ENCODE measurements around the gene PMCH.
"Not testable (repeated sequence)": the region's sequence is repeated elsewhere in the genome, so short reads cannot be mapped to it uniquely, and the experiment has no call there.

The PMCH gene, protein sequence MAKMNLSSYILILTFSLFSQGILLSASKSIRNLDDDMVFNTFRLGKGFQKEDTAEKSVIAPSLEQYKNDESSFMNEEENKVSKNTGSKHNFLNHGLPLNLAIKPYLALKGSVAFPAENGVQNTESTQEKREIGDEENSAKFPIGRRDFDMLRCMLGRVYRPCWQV

DNA sequence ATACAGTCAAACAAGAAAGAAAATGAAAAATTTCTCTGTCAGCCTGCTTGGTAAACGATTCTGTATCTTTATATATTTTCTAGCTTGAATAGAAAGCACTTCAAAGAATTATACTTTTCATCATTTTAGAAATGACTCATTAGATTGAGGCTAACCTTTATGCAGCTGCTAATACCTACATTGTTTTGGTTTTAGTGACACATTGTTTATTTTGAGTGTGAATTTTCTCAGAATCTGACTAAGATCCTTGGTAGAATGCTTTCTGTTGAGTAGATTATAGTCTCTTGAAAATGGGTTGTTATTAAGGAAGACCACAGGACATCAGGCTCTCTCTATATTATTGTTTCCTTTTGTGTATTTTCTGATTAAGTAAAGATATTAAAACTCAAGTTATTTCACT is at the start of gene PMCH:
TSS of gene PMCH (minus strand) at position 45 of the 400 bp plus-strand sequence. CDS start 63 bp downstream, outside the sequence.
- Histone ChIP-seq H3K36me3 (no peaks in the 10 kb centered on the region; the same call in 1 of the 2 replicates), H3K4me1 (no peaks in the 10 kb centered on the region), H3K4me3 (no peak within 1 kb of the TSS), H4K20me1 (no peaks in the 10 kb centered on the region), H3K9me3 (no peaks in the 10 kb centered on the region), H3K27me3 (no peaks in the 10 kb centered on the region), H3K9ac (no peak within 1 kb of the TSS), H3K4me2 (no peak within 1 kb of the TSS), H3K27ac (no peak within 1 kb of the TSS)
- no peak for TF ChIP-seq Cebpa-rat (IDR thresholded peaks at IDR 0.05)

DNA sequence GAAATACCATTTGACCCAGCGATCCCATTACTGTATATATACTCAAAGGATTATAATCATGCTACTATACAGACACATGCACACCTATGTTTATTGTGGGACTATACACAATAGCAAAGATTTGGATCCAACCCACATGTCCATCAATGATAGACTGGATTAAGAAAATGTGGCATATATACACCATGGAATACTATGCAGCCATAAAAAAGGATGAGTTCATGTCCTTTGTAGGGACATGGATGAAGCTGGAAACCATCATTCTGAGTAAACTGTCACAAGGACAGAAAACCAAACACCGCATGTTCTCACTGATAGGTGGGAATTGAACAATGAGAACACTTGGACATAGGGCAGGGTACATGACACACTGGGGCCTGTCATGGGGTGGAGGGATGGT is 43.2 kb upstream of the PMCH start:
- H3K9ac ChIP-seq, H3K27me3 ChIP-seq, H3K4me2 ChIP-seq: not testable (repeated sequence)

DNA sequence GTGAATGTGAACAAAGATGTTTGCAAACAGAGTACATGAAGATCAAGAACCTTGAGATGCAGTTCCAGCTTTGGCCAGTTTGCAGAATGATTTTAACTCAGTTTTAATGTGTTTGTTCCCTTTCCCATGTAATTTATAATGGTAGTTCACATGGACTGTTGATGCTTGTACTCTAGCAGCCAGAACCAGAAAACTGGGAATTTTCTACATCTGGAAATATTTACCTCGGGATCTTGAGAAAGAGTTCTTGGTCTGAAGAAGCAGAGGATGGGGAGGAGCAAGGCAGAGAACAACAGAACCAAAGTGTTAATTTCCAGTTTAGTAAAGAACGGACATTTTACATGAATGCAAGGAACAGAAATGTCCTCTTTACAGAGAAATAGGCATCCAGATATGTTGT is 37.0 kb upstream of the PMCH start:
- Histone ChIP-seq H3K4me2 (no peak overlapping the region), H3K9ac (no peak overlapping the region), H3K4me3 (no peak overlapping the region), H3K36me3 (no peaks in the 10 kb centered on the region), H4K20me1 (no peaks in the 10 kb centered on the region), H3K9me3 (no peaks in the 10 kb centered on the region), H3K27ac (no peak overlapping the region), H3K4me1 (no peaks in the 10 kb centered on the region), H3K27me3 (no peaks in the 10 kb centered on the region)
- no peak for TF ChIP-seq Cebpa-rat (IDR thresholded peaks at IDR 0.05)

More for the DNA sequence above, 43.2 kb upstream of the PMCH start:
- not testable (repeated sequence) for H3K9me3 ChIP-seq, H3K4me3 ChIP-seq, H4K20me1 ChIP-seq, H3K4me1 ChIP-seq, H3K27ac ChIP-seq, H3K36me3 ChIP-seq

- H3K27me3 ChIP-seq = no peaks in the 10 kb centered on the region
- H4K20me1 ChIP-seq = no peaks in the 10 kb centered on the region
- no peak overlapping the region for H3K4me3 ChIP-seq
- H3K4me2 ChIP-seq = no peak overlapping the region
- TF ChIP-seq Cebpa-rat (IDR thresholded peaks at IDR 0.05) = no peak
- H3K27ac ChIP-seq = no peak overlapping the region
- H3K4me1 ChIP-seq = 0 out of 2 replicates have a peak, but pooled peaks cover 4% of the 10 kb centered on the region
- no peaks in the 10 kb centered on the region for H3K36me3 ChIP-seq
- H3K9me3 ChIP-seq = no peaks in the 10 kb centered on the region
- no peak overlapping the region for H3K9ac ChIP-seq
Observed at GRCh38 chr12:102232446-102232845, 34.8 kb upstream of the PMCH start.

GRCh38 chr12:102232036-102232435 is 34.4 kb upstream of the PMCH start:
- no peak for TF ChIP-seq Cebpa-rat (IDR thresholded peaks at IDR 0.05)
- no peak overlapping the region for H3K9ac ChIP-seq
- H3K9me3 ChIP-seq = no peaks in the 10 kb centered on the region
- H3K36me3 ChIP-seq = no peaks in the 10 kb centered on the region
- H4K20me1 ChIP-seq = no peaks in the 10 kb centered on the region
- no peak overlapping the region for H3K4me2 ChIP-seq
- no peak overlapping the region for H3K27ac ChIP-seq
- 0 out of 2 replicates have a peak, but pooled peaks cover 4% of the 10 kb centered on the region for H3K4me1 ChIP-seq
- no peaks in the 10 kb centered on the region for H3K27me3 ChIP-seq
- H3K4me3 ChIP-seq = no peak overlapping the region

DNA sequence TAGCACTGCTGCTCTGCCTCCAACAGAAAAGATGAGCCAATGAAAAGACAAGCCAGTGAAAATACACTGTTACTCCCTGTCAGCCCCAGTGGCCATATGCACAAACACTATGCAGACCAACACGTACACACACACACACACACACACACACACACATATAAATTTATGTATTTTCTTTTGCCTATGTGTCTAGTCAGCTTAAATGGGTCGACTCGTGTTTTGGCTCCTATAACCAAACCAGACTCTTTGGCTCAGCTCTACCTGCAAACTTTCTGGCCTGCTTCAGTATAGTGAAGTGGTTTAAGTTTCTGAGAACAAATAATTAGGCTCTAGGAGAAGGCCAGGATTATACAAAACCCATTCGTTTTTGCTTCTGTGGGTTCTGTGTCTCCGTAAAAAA is 30.3 kb upstream of the PMCH start:
- no peak overlapping the region for H3K4me2 ChIP-seq
- no peak for TF ChIP-seq Cebpa-rat (IDR thresholded peaks at IDR 0.05)
- no peak overlapping the region for H3K9ac ChIP-seq
- no peak overlapping the region for H3K4me3 ChIP-seq
- H3K4me1 ChIP-seq = 0 out of 2 replicates have a peak, but pooled peaks cover 4% of the 10 kb centered on the region
- H3K27ac ChIP-seq = no peak overlapping the region
- no peaks in the 10 kb centered on the region for H4K20me1 ChIP-seq
- no peaks in the 10 kb centered on the region for H3K9me3 ChIP-seq
- H3K27me3 ChIP-seq = no peaks in the 10 kb centered on the region
- no peaks in the 10 kb centered on the region for H3K36me3 ChIP-seq

- H3K4me1 ChIP-seq = no peaks in the 10 kb centered on the region
- no peaks in the 10 kb centered on the region for H3K36me3 ChIP-seq
Observed at GRCh38 chr12:102220736-102221135, 23.1 kb upstream of the PMCH start.

DNA sequence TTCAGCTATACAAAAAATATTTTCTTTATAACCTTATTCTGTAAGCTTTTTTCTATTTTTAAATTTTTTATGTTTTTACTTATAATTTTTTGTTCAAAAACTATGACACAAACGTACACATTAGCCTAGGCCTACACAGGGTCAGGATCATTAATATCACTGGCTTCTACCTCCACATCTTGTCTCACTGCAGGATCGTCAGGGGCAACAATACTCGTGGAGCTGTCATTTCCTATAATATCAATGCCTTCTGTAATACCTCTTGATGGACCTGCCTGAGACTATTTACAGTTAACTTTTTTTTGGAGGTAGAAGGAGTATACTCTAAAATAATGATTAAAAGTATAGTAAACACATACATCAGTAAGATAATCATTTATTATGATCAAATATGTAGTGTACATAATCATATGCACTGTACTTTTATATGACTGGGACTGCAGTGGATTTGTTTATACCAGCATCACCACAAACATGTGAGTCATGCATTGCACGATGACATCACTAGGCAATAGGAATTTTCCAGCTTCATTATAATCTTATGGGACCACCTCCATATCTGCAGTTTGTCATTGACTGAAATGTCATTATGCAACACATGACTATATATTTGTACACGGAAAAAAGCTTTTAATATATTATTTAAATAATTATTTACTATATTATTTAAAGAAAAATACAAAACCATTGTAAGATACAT is 18.5 kb upstream of the PMCH start:
- no peaks in the 10 kb centered on the region for H3K36me3 ChIP-seq
- H3K27ac ChIP-seq = no peak overlapping the region
- no peaks in the 10 kb centered on the region for H3K9me3 ChIP-seq
- no peak for TF ChIP-seq Cebpa-rat (IDR thresholded peaks at IDR 0.05)
- no peak overlapping the region for H3K4me3 ChIP-seq
- no peaks in the 10 kb centered on the region for H4K20me1 ChIP-seq
- H3K4me2 ChIP-seq = no peak overlapping the region
- H3K27me3 ChIP-seq = no peaks in the 10 kb centered on the region
- H3K9ac ChIP-seq = no peak overlapping the region
- no peaks in the 10 kb centered on the region for H3K4me1 ChIP-seq

More at GRCh38 chr12:102220736-102221135, 23.1 kb upstream of the PMCH start:
- no peak for TF ChIP-seq Cebpa-rat (IDR thresholded peaks at IDR 0.05)
- H3K27me3 ChIP-seq = no peaks in the 10 kb centered on the region
- no peak overlapping the region for H3K27ac ChIP-seq
- H3K9me3 ChIP-seq = no peaks in the 10 kb centered on the region
- H4K20me1 ChIP-seq = no peaks in the 10 kb centered on the region
- no peak overlapping the region for H3K4me3 ChIP-seq
- H3K4me2 ChIP-seq = no peak overlapping the region
- H3K9ac ChIP-seq = no peak overlapping the region

DNA sequence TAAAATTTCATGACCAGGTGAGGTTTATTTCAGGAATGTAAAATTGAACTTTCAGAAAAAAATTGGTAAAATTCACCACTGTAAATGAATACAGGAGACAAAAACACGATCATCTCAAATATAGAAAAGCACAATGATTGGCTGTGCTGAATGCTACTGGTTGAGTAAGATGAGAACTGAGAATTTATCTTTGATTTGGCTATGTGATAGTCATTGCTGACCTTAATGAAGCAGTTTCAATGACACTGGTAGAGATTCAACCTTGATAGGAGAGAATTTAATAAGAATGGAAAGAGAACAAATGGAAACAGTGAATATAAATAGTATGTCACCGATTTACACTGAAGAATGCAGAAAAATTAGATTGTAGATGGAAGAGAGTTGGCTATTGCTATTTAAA is 6.4 kb upstream of the PMCH start:
- H3K4me3 ChIP-seq = no peak overlapping the region
- H4K20me1 ChIP-seq = no peaks in the 10 kb centered on the region
- H3K4me2 ChIP-seq = no peak overlapping the region
- no peak overlapping the region for H3K27ac ChIP-seq
- H3K4me1 ChIP-seq = no peaks in the 10 kb centered on the region
- peaks cover 30% of the 10 kb centered on the region for H3K36me3 ChIP-seq
- peaks cover 13% of the 10 kb centered on the region for H3K9me3 ChIP-seq
- H3K9ac ChIP-seq = no peak overlapping the region
- TF ChIP-seq Cebpa-rat (IDR thresholded peaks at IDR 0.05) = no peak
- no peaks in the 10 kb centered on the region for H3K27me3 ChIP-seq

DNA sequence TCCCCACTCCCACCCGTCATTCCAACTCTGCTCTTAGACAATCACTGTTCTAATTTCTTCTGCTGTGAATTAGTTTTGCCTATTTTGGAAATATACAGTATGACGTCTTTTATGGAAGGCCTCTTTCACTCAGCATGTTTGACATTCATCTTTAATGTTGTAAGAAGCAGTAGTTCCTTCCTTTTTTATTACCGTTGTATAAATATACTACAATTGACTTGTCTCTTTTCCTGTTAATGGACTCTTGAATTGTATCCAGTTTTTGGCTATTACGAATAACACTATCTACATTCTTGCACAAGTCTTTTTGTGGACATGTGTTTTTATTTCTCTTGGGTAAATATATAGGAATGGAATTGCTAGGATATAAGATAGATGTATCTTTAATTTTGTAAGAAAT is 4.9 kb upstream of the PMCH start:
- H3K4me2 ChIP-seq = no peak overlapping the region
- H3K27me3 ChIP-seq = no peaks in the 10 kb centered on the region
- no peaks in the 10 kb centered on the region for H3K4me1 ChIP-seq
- no peak overlapping the region for H3K9ac ChIP-seq
- no peak for TF ChIP-seq Cebpa-rat (IDR thresholded peaks at IDR 0.05)
- peaks cover 22% of the 10 kb centered on the region for H3K36me3 ChIP-seq
- H3K27ac ChIP-seq = no peak overlapping the region
- no peaks in the 10 kb centered on the region for H3K9me3 ChIP-seq
- no peak overlapping the region for H3K4me3 ChIP-seq
- H4K20me1 ChIP-seq = no peaks in the 10 kb centered on the region

Measured in BLaER1 (cell line).